Nephron progenitor cell (in vitro differentiated cells): ENCODE results near the gene BROX.
A peak's percentile ranks its signal among the peaks of the same experiment; 100 is the strongest.
"Not testable (repeated sequence)": the region's sequence is repeated elsewhere in the genome, so short reads cannot be mapped to it uniquely, and the experiment has no call there.

ENCODE experiments used
- DNase-seq: peaks from one replicate; pipeline ENCODE4 v3.0.0; 2021
- H3K27ac Mint-ChIP-seq: 2 replicates; pipeline ENCODE4 v1.8.0; 2021; ENCODE audit warnings: mild to moderate bottlenecking, moderate library complexity, mixed read lengths
- H3K27me3 Mint-ChIP-seq: 2 replicates; pipeline ENCODE4 v1.8.0; 2021; ENCODE audit warnings: mild to moderate bottlenecking, low read depth, mixed read lengths; ENCODE audit not compliant: poor library complexity
- H3K36me3 Mint-ChIP-seq: 2 replicates; pipeline ENCODE4 v1.8.0; 2021; ENCODE audit warnings: low read depth, mixed read lengths
- H3K4me1 Mint-ChIP-seq: 2 replicates; pipeline ENCODE4 v1.8.0; 2021; ENCODE audit warnings: mixed read lengths
- H3K4me3 Mint-ChIP-seq: 2 replicates; pipeline ENCODE4 v1.8.0; 2021; ENCODE audit warnings: mild to moderate bottlenecking, moderate library complexity, mixed read lengths
- H3K9me3 Mint-ChIP-seq: 2 replicates; pipeline ENCODE4 v1.8.0; 2021; ENCODE audit warnings: mild to moderate bottlenecking, moderate library complexity, mixed read lengths
- TF ChIP-seq, protein P1 (sequence below): fragments of 200-600 bp; sonication (generic); IDR thresholded peaks from 2 replicates; pipeline ENCODE4 v1.5.0; 2021; ENCODE audit warnings: antibody characterized with exemption

BROX gene, protein sequence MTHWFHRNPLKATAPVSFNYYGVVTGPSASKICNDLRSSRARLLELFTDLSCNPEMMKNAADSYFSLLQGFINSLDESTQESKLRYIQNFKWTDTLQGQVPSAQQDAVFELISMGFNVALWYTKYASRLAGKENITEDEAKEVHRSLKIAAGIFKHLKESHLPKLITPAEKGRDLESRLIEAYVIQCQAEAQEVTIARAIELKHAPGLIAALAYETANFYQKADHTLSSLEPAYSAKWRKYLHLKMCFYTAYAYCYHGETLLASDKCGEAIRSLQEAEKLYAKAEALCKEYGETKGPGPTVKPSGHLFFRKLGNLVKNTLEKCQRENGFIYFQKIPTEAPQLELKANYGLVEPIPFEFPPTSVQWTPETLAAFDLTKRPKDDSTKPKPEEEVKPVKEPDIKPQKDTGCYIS

DNA sequence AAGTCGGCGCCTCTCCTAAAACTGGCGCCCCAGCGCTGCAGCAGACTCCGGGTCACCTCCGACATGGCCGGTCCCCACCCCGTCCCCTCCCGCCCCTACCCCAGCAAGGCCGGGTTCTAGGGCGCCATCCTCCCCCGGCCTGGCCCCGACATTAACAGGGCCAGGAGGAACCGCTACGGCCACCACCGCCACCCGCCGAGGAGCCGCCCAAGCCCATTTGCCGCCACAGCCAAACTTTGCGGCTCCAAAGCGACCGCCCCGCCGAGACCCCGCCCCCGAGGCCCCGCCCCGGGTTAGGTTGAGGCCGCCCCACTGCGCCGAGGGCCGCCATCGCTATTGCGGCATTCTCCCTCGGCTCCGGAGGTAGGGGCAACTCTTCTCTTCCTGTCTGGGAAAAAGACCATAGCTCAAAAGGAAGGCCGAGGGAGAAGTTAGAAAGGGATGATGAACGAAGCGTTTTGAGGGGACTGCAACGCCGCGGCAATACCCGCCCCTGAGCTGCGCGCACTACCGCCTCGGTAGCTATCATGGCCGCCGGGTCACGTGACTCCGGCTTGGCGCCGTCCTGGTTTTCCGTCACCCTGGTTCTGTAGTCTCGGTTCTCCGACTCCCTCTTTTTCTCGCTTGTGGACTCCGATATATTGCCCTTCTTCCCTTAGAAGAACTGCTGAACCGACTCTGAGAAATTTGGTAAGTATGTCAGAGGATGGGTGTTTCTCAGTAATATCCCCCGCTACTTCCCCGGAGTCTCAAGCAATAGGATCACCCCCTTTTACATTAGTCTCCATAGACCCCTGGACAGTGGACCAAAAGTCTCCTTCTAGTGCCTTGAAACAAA, at the start of gene BROX, which contains the start of gene AIDA:
TSS of gene BROX (plus strand) at position 312 of the 838 bp plus-strand sequence. CDS start 3,136 bp downstream, outside the sequence.
TSS of gene AIDA (minus strand) at position 239 of the 838 bp plus-strand sequence. CDS start at position 65, 174 bp downstream.
- Mint-ChIP-seq H3K27me3 (no peaks in the 10 kb centered on the region), H3K4me3 (peak within 1 kb of the TSS; percentile 96), H3K27ac (peak within 1 kb of the TSS; percentile 99), H3K4me1 (peaks cover 29% of the 10 kb centered on the region), H3K9me3 (peaks cover 5% of the 10 kb centered on the region), H3K36me3 (peaks cover 29% of the 10 kb centered on the region)
- TF ChIP-seq, protein P1, sequence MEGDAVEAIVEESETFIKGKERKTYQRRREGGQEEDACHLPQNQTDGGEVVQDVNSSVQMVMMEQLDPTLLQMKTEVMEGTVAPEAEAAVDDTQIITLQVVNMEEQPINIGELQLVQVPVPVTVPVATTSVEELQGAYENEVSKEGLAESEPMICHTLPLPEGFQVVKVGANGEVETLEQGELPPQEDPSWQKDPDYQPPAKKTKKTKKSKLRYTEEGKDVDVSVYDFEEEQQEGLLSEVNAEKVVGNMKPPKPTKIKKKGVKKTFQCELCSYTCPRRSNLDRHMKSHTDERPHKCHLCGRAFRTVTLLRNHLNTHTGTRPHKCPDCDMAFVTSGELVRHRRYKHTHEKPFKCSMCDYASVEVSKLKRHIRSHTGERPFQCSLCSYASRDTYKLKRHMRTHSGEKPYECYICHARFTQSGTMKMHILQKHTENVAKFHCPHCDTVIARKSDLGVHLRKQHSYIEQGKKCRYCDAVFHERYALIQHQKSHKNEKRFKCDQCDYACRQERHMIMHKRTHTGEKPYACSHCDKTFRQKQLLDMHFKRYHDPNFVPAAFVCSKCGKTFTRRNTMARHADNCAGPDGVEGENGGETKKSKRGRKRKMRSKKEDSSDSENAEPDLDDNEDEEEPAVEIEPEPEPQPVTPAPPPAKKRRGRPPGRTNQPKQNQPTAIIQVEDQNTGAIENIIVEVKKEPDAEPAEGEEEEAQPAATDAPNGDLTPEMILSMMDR: no peak
- peak; percentile 99 for DNase-seq

DNA sequence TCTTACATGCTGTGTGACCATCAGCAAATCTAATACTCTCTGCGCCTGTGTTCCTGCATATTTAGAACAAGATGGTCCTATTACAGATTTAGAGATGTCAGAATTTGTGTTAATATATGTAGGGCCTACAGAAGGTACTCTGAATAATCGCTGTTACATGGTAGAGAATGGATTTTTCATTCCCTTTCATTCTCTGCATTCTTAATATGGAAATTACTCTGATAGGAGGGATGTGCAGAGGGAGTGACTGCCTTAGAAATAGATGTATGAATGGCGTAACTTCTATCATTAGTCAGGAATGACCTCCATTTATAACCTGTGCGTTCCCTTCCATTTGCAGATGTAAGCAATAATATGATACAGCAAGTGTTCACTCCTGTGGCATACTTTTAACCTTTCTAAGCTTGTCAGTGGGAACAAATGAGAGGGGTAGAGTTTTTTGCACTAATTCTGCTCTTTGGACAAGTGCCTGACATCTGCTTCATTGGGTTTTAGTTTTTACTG, 48.9 kb upstream of the BROX start:
- Mint-ChIP-seq H3K4me3 (no peak overlapping the region), H3K36me3 (peaks cover 48% of the 10 kb centered on the region), H3K27ac (no peak overlapping the region), H3K27me3 (no peaks in the 10 kb centered on the region), H3K9me3 (no peaks in the 10 kb centered on the region), H3K4me1 (no peaks in the 10 kb centered on the region)
- no peak for DNase-seq
- TF ChIP-seq, protein P1: no peak

DNA sequence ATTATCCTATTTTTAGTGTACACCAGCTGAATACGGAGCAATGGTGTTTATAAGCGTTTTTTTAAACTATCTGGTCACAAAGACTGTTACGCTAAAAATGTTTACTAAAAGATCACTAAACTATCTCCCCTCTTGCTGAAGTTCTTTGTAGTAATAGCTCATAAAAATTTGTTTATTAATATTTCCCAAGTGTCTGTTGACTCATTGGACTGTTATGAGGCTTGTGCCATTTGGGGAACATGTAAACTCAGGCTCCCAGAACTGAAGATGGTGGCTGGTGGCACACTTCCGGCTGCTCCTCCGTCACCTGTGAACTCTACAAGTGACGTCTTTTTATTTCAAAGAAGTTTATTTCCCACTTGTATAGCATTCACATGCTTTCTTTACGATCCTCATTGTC, 46.4 kb upstream of the BROX start:
- Mint-ChIP-seq H3K36me3 (peaks cover 39% of the 10 kb centered on the region), H3K4me3 (no peak overlapping the region), H3K4me1 (no peaks in the 10 kb centered on the region), H3K27me3 (no peaks in the 10 kb centered on the region), H3K27ac (no peak overlapping the region), H3K9me3 (no peaks in the 10 kb centered on the region)
- TF ChIP-seq, protein P1: no peak
- no peak for DNase-seq

DNA sequence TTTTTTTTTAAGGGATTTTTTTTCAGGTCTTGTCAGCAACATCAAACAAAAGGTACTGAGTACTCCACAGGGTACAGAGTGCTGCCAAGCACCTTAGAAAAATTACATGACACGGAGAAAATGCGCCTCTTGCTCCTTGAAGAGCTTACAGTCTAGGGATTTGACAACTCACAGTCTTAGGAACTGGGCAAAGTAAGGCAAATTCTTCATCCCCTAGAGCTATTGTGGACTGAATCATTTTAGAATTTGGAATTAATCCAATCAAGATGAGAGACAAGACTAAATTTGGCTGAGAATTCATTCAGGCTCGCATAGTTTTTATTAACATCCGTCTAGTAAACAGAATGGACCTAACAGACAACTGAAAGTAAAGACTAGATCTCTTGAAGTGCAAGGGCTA, 44.2 kb upstream of the BROX start:
- H3K36me3 Mint-ChIP-seq: peaks cover 44% of the 10 kb centered on the region
- DNase-seq, H3K4me3 Mint-ChIP-seq, H3K9me3 Mint-ChIP-seq, H3K4me1 Mint-ChIP-seq, H3K27ac Mint-ChIP-seq, H3K27me3 Mint-ChIP-seq: not testable (repeated sequence)

DNA sequence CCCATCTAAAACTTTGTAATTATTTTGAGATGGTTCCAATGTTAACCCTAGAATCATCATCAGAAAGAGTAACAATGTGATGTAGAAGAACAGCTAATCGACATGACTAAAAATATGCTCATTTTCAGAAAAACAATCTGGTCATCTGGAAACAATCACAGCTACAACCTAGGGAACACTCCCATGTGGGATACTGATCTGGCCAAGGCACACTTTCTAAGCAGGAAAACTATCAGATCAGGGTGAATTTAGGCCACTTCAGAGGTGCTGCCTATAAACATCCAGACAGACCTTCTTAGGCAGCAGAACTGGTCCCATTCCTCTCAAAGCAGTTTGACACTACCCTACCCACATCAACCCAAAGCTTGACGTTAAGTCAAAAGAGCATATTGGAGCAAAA, 43.3 kb upstream of the BROX start:
- H3K9me3 Mint-ChIP-seq, H3K27ac Mint-ChIP-seq, H3K27me3 Mint-ChIP-seq, H3K4me1 Mint-ChIP-seq, DNase-seq, H3K4me3 Mint-ChIP-seq: not testable (repeated sequence)
- peaks cover 46% of the 10 kb centered on the region for H3K36me3 Mint-ChIP-seq

DNA sequence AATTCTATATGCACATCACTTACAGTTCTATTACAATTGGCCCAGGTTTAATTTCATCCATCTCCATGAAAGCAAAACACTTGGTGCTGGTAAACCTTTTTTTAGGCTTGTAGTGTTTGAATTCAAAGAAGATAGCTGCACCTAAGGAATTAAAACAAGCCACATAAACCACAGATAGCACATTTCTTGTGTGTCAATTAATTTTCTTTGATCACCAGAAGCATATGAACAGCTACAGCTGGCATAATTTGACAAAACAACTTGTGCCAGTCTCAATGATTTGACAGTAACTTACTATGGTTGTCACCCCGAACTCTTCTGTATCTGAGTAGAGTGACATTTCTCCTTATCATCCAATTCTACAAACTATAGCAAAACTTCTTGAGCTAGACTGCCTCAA, 42.3 kb upstream of the BROX start:
- TF ChIP-seq, protein P1: no peak
- DNase-seq: no peak
- no peak overlapping the region for H3K4me3 Mint-ChIP-seq
- no peaks in the 10 kb centered on the region for H3K4me1 Mint-ChIP-seq
- no peak overlapping the region for H3K27ac Mint-ChIP-seq
- peaks cover 48% of the 10 kb centered on the region for H3K36me3 Mint-ChIP-seq
- no peaks in the 10 kb centered on the region for H3K27me3 Mint-ChIP-seq
- no peaks in the 10 kb centered on the region for H3K9me3 Mint-ChIP-seq
